NCI-H460 (cell line): ENCODE measurements around the gene ISG20. TPM values are rescaled to one million over a fixed set of nuclear protein-coding genes. Genes with fewer than 3 reads are reported as not detected.

Experiments
- small RNA-seq, 2 experiments: library from RNA; depleted of rRNA; stranded (forward); fragments of <200 nt; gene quantifications; one replicate each; pipeline ENCODE3, GENCODE V24; 2014
- total RNA-seq: library from RNA; depleted of rRNA; stranded (reverse); fragments of >200 nt; shearing (Covaris generic); gene quantifications from 2 replicates; pipeline ENCODE4 v1.2.3, GENCODE V29; 2014; rRNA removed

Gene ISG20
- total RNA-seq, 1 experiment from 2014 or later, result 253 TPM

Small RNA genes within 50 kb of the gene (small RNA-seq; reads per million reads assigned to genes)
- gene MIR1179 (0 reads per million in 2 experiments), gene MIR7-2 (0 reads per million in 2 experiments)

Other genes with a start within 250 kb of the ISG20 start
- 38.3 and 41.1 TPM in 2 replicates for gene MRPL46, start 171.6 kb upstream of the ISG20 start, total RNA-seq
- 44.6 and 53.2 TPM in 2 replicates for gene MRPS11, start 171.3 kb upstream of the ISG20 start, total RNA-seq
- 11.5 and 13.0 TPM in 2 replicates for gene DET1, start 92.3 kb upstream of the ISG20 start, total RNA-seq
- 76.7 and 80.5 TPM in 2 replicates for gene AEN, start 17.7 kb upstream of the ISG20 start, total RNA-seq
- gene ACAN, start 164.4 kb downstream of the ISG20 start, total RNA-seq, result not detected in 2 replicates